Esophagus squamous epithelium (tissue), 4 donors: ENCODE results near the gene FXYD5.

Source experiments
- POLR2A ChIP-seq, 4 donors: fragments of 450-650 bp; IDR thresholded peaks; one replicate each; pipeline ENCODE4 v1.6.1; 2017; ENCODE audit warnings: antibody characterized with exemption in 4 of 4, mild to moderate bottlenecking in 4 of 4, moderate library complexity in 3 of 4
- TF ChIP-seq, protein P1 (sequence below), 6 experiments: fragments of 450-650 bp in 4 of 6; fragments of 200-600 bp in 2 of 6; sonication (generic) in 2 of 6; IDR thresholded peaks; one replicate each; pipeline ENCODE4 v1.5.1; 2016 to 2019; ENCODE audit warnings: antibody characterized with exemption in 6 of 6, mild to moderate bottlenecking in 4 of 6, moderate library complexity in 4 of 6

DNA sequence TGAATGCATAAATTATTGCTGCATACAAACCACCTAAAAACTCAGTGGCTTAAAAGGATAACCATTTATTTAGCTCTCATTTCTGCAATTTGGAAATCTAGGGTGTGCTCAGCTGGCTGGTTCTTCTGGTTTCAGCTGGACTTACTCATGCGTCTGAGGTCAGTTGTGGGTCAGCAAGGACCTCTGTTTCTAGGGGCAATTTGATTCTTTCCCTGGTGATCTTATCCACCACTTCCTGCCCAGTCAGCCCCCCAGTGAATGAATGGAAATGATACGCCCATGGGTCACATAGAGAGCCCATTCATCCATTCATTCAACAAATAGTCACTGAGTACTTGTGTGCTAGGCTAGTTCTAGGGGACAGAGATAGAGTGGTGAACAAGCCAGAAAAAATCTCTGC is 9.9 kb downstream of the FXYD5 start:
- TF ChIP-seq, protein P1, sequence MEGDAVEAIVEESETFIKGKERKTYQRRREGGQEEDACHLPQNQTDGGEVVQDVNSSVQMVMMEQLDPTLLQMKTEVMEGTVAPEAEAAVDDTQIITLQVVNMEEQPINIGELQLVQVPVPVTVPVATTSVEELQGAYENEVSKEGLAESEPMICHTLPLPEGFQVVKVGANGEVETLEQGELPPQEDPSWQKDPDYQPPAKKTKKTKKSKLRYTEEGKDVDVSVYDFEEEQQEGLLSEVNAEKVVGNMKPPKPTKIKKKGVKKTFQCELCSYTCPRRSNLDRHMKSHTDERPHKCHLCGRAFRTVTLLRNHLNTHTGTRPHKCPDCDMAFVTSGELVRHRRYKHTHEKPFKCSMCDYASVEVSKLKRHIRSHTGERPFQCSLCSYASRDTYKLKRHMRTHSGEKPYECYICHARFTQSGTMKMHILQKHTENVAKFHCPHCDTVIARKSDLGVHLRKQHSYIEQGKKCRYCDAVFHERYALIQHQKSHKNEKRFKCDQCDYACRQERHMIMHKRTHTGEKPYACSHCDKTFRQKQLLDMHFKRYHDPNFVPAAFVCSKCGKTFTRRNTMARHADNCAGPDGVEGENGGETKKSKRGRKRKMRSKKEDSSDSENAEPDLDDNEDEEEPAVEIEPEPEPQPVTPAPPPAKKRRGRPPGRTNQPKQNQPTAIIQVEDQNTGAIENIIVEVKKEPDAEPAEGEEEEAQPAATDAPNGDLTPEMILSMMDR (IDR thresholded peaks at IDR 0.05) = no peak
- no peak for TF ChIP-seq POLR2A (IDR thresholded peaks at IDR 0.05)
